Kidney epithelial cell (primary cell): ENCODE data around the gene XRCC6. TPM values are rescaled to one million over a fixed set of nuclear protein-coding genes. Genes with fewer than 3 reads are reported as not detected.
"Not testable (repeated sequence)": the region's sequence is repeated elsewhere in the genome, so short reads cannot be mapped to it uniquely, and the experiment has no call there.

ENCODE experiments used
- DNase-seq: peaks from one replicate; pipeline ENCODE4 v3.0.0-alpha.2; 2010; ENCODE audit warnings: low read depth
- H3K27me3 ChIP-seq: 2 replicates; pipeline ENCODE4 v1.6.0; 2011; ENCODE audit warnings: low read length; ENCODE audit not compliant: control insufficient read depth, insufficient read depth
- H3K36me3 ChIP-seq: 2 replicates; pipeline ENCODE4 v1.5.1; 2011; ENCODE audit warnings: low read length; ENCODE audit not compliant: control insufficient read depth, insufficient read depth
- H3K4me3 ChIP-seq: 2 replicates; pipeline ENCODE4 v1.5.1; 2011; ENCODE audit warnings: low read depth, mild to moderate bottlenecking, control low read depth, low read length
- total RNA-seq: library from RNA; depleted of rRNA; stranded (reverse); fragments of >200 nt; gene quantifications from 2 replicates; pipeline ENCODE4 v1.2.3, GENCODE V29; 2015
- TF ChIP-seq, protein P1 (sequence below): IDR thresholded peaks from 2 replicates; pipeline ENCODE4 v1.5.1; 2011; ENCODE audit warnings: mild to moderate bottlenecking, moderate library complexity, low read length, control low read depth, inconsistent platforms; ENCODE audit not compliant: insufficient read depth, poor library complexity, severe bottlenecking

The XRCC6 gene
- total RNA-seq, 1 donor from 2014 or later, result 296 TPM

DNA sequence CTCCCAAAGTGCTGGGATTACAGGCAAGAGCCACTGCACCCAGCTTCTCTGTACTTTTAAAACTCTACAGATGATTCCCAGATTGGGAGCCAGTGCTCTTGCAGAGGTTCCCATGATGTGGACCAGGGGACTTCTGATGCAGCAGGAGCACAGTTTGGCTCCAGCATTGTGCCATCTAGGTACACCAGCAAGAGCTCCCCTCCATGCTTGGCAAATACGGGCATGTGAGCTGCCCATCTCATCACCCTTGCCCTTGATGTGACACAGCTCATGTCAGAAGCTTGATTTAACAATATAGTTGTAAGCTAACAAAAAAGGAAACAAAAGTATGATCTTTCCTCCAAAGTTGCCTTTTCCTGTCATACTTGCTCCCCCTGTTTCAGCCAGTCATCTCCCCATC is 38.8 kb downstream of the XRCC6 start:
- DNase-seq, result no peak
- TF ChIP-seq, protein P1, sequence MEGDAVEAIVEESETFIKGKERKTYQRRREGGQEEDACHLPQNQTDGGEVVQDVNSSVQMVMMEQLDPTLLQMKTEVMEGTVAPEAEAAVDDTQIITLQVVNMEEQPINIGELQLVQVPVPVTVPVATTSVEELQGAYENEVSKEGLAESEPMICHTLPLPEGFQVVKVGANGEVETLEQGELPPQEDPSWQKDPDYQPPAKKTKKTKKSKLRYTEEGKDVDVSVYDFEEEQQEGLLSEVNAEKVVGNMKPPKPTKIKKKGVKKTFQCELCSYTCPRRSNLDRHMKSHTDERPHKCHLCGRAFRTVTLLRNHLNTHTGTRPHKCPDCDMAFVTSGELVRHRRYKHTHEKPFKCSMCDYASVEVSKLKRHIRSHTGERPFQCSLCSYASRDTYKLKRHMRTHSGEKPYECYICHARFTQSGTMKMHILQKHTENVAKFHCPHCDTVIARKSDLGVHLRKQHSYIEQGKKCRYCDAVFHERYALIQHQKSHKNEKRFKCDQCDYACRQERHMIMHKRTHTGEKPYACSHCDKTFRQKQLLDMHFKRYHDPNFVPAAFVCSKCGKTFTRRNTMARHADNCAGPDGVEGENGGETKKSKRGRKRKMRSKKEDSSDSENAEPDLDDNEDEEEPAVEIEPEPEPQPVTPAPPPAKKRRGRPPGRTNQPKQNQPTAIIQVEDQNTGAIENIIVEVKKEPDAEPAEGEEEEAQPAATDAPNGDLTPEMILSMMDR, result no peak
- no peaks in the 10 kb centered on the region for H3K27me3 ChIP-seq
- no peak overlapping the region for H3K4me3 ChIP-seq
- H3K36me3 ChIP-seq, result peaks cover 1% of the 10 kb centered on the region

- Histone ChIP-seq H3K36me3 (peaks cover 2% of the 10 kb centered on the region), H3K4me3 (no peak overlapping the region), H3K27me3 (no peaks in the 10 kb centered on the region)
- DNase-seq, result no peak
- TF ChIP-seq, protein P1, result no peak
Measured at GRCh38 chr22:41660416-41660815, 39.3 kb downstream of the XRCC6 start.

DNA sequence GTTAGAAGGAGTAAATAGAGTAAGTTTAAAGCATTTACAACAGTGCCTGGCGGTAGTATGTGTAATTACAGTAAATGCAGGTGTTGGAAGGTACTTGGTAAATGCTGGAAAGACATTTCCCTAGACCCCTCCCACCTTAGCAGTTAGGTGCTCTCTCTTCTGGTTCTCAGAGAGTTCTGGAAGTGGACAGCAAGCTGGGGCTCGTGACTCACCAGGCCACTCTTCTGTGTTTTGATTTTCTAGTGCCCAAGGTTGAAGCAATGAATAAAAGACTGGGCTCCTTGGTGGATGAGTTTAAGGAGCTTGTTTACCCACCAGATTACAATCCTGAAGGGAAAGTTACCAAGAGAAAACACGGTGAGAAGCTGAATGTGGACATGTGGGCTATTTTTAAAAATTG is 40.0 kb downstream of the XRCC6 start:
- TF ChIP-seq, protein P1, result no peak
- Histone ChIP-seq H3K4me3 (no peak overlapping the region), H3K27me3 (no peaks in the 10 kb centered on the region), H3K36me3 (peaks cover 2% of the 10 kb centered on the region)
- DNase-seq, result no peak

DNA sequence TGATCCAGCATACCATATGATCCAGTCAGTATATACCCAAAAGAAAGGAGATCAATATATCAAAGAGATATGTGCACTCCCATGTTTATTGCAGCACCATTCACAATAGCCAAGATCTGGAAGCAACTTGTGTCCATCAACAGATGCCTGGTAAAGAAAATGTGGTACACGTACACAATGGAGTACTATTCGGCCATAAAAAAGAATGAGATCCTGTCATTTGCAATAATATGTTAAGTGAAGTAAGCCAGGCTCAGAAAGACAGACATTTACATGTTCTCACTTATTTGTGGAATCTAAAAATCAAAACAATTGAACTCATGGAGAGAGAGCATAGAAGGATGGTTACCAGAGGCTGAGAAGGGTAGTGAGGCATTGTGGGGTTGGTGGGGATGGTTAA is 40.6 kb downstream of the XRCC6 start:
- Histone ChIP-seq H3K36me3 (peaks cover 2% of the 10 kb centered on the region), H3K27me3 (no peaks in the 10 kb centered on the region), H3K4me3 (no peak overlapping the region)
- TF ChIP-seq, protein P1, result no peak
- DNase-seq, result no peak

GRCh38 chr22:41663594-41663993 is 42.5 kb downstream of the XRCC6 start:
- not testable (repeated sequence) for H3K4me3 ChIP-seq, H3K36me3 ChIP-seq, DNase-seq, H3K27me3 ChIP-seq

- TF ChIP-seq, protein P1, result no peak
- Histone ChIP-seq H3K27me3 (no peaks in the 10 kb centered on the region), H3K36me3 (peaks cover 2% of the 10 kb centered on the region), H3K4me3 (no peak overlapping the region)
- DNase-seq, result no peak
Measured at GRCh38 chr22:41664490-41664889, 43.4 kb downstream of the XRCC6 start.
